HCEC 1CT (cell line): Measurements from ENCODE around the gene PHF8.
A peak's percentile ranks its signal among the peaks of the same experiment; 100 is the strongest.

ENCODE experiments used
- DNase-seq: peaks from one replicate; pipeline ENCODE4 v3.0.0-alpha.2; 2017

PHF8 gene

GRCh38 chrX:54012830-54013500 is 31.3 kb downstream of the PHF8 start:
- no peak for DNase-seq

GRCh38 chrX:54007682-54008081 is 36.6 kb downstream of the PHF8 start:
- no peak for DNase-seq

GRCh38 chrX:53997724-53998123 is 46.5 kb downstream of the PHF8 start:
- no peak for DNase-seq

- DNase-seq, result no peak
These were observed 51.7 kb downstream of the PHF8 start for GRCh38 chrX:53992589-53992988.

- no peak for DNase-seq
These were observed 54.1 kb downstream of the PHF8 start for GRCh38 chrX:53990171-53990570.

GRCh38 chrX:53984895-53985294 is 59.4 kb downstream of the PHF8 start:
- DNase-seq, result no peak

GRCh38 chrX:53974529-53974928 is 69.7 kb downstream of the PHF8 start:
- no peak for DNase-seq

- no peak for DNase-seq
These were observed 74.7 kb downstream of the PHF8 start for GRCh38 chrX:53969540-53969939.

GRCh38 chrX:53950130-53950733 is 94.0 kb downstream of the PHF8 start:
- DNase-seq, result no peak

- DNase-seq, result no peak
These were observed 104.1 kb downstream of the PHF8 start for GRCh38 chrX:53940180-53940579.

- DNase-seq, result no peak
These were observed 105.1 kb downstream of the PHF8 start for GRCh38 chrX:53939127-53939526.

GRCh38 chrX:53930515-53931380 is 113.5 kb downstream of the PHF8 start:
- peak; percentile 37 for DNase-seq

GRCh38 chrX:53926030-53926429 is 118.2 kb downstream of the PHF8 start:
- DNase-seq, result no peak

- no peak for DNase-seq
These were observed 125.6 kb downstream of the PHF8 start for GRCh38 chrX:53918702-53919101.

GRCh38 chrX:53900623-53901022 is 143.7 kb downstream of the PHF8 start:
- no peak for DNase-seq

GRCh38 chrX:53895270-53895669 is 149.0 kb downstream of the PHF8 start:
- no peak for DNase-seq
